ENCODE results near the gene PDGFA. TPM values are rescaled to one million over a fixed set of nuclear protein-coding genes. Genes with fewer than 3 reads are reported as not detected.

The PDGFA gene
- total RNA-seq, 1 experiment from 2014 or later: 23.6 TPM

- no peak for DNase-seq
- Histone ChIP-seq H3K9me3 (ENCODE audit: insufficient read depth, low read depth) (no peaks in the 10 kb centered on the region), H3K79me2 (ENCODE audit: low read depth) (no peaks in the 10 kb centered on the region), H3K4me2 (no peak overlapping the region), H3K4me1 (replicated peaks; ENCODE audit: insufficient read depth) (peaks cover 9% of the 10 kb centered on the region), H3F3A (ENCODE audit: insufficient read depth, low read depth) (peaks cover 7% of the 10 kb centered on the region; the same call in 1 of the 2 replicates), H3K4me3 (no peak overlapping the region), H3K9me2 (ENCODE audit: insufficient read depth) (no peaks in the 10 kb centered on the region), H3K27ac (no peak overlapping the region), H4K20me1 (ENCODE audit: insufficient read depth) (no peaks in the 10 kb centered on the region), H3K36me3 (ENCODE audit: low read depth) (no peaks in the 10 kb centered on the region), H2AFZ (no peak overlapping the region), H3K27me3 (ENCODE audit: insufficient read depth, low read depth) (no peaks in the 10 kb centered on the region)
- intact Hi-C loops (cut with micrococcal nuclease; ENCODE audit: unreplicated experiment): no loop called here
- no TSS peak for BruUV-seq (replicated peaks)
- POLR2A ChIA-PET (ENCODE audit: unreplicated experiment): no interaction called here
- CTCF ChIA-PET: no interaction called here
- no peak for TF ChIP-seq EZH2 (IDR thresholded peaks at IDR 0.05; ENCODE audit: low read depth)
- TF ChIP-seq CTCF (conservative IDR thresholded peaks at IDR 0.05): no peak
These were observed 45.6 kb downstream of the PDGFA start for GRCh38 chr7:473870-474604.

DNA sequence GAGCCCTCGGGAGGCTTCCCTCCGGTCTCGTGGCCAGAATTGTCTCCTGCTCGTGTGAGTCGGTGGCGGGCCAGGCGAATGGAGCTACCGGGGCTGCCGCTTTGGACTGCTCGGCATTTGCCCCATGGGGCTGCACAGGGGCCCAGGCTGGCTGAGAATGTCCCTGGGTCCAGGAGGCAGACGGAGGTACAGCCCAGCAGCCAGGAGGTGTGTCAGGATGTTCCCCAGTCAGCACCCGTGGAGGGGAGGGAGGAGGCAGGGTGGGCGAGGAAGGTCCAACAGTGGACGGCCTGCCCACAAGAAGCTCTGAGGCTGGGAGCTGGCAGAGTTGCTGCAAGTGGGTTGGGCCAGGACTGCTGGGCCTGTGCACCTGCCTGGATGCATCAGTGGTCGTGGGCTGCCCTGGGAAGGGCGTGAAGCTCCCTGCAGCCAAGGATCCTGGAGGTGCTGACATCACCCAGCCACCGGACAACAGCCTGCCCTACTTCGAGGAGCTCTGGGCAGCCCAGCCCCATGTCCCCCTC, 46.4 kb downstream of the PDGFA start:
- BruUV-seq (replicated peaks): no TSS peak
- Histone ChIP-seq H3K4me3 (no peak overlapping the region), H3K9me3 (ENCODE audit: insufficient read depth, low read depth) (no peaks in the 10 kb centered on the region), H3K27me3 (ENCODE audit: insufficient read depth, low read depth) (no peaks in the 10 kb centered on the region), H3K4me1 (replicated peaks; ENCODE audit: insufficient read depth) (peaks cover 9% of the 10 kb centered on the region), H3K4me2 (no peak overlapping the region), H3K9me2 (ENCODE audit: insufficient read depth) (no peaks in the 10 kb centered on the region), H2AFZ (no peak overlapping the region), H3K79me2 (ENCODE audit: low read depth) (no peaks in the 10 kb centered on the region), H3K27ac (no peak overlapping the region), H3K36me3 (ENCODE audit: low read depth) (no peaks in the 10 kb centered on the region), H4K20me1 (ENCODE audit: insufficient read depth) (no peaks in the 10 kb centered on the region), H3F3A (ENCODE audit: insufficient read depth, low read depth) (peaks cover 11% of the 10 kb centered on the region; the same call in 1 of the 2 replicates)
- no peak for TF ChIP-seq CTCF (conservative IDR thresholded peaks at IDR 0.05)
- no peak for TF ChIP-seq EZH2 (IDR thresholded peaks at IDR 0.05; ENCODE audit: low read depth)
- CTCF ChIA-PET: no interaction called here
- DNase-seq: no peak
- intact Hi-C loops (cut with micrococcal nuclease; ENCODE audit: unreplicated experiment): no loop called here
- POLR2A ChIA-PET (ENCODE audit: unreplicated experiment): no interaction called here

GRCh38 chr7:472640-472957, 47.0 kb downstream of the PDGFA start:
- no peaks in the 10 kb centered on the region for H3K9me3 ChIP-seq (ENCODE audit: insufficient read depth, low read depth)
- H3K9me2 ChIP-seq (ENCODE audit: insufficient read depth): no peaks in the 10 kb centered on the region
- no peaks in the 10 kb centered on the region for H3K79me2 ChIP-seq (ENCODE audit: low read depth)
- BruUV-seq (replicated peaks): no TSS peak
- no peak overlapping the region for H3K4me3 ChIP-seq
- peaks cover 3% of the 10 kb centered on the region; the same call in 1 of the 2 replicates for H3K4me1 ChIP-seq (replicated peaks; ENCODE audit: insufficient read depth)
- CTCF ChIA-PET: no interaction called here
- no peak overlapping the region for H2AFZ ChIP-seq
- no peaks in the 10 kb centered on the region for H3K27me3 ChIP-seq (ENCODE audit: insufficient read depth, low read depth)
- no peaks in the 10 kb centered on the region for H3K36me3 ChIP-seq (ENCODE audit: low read depth)
- no peak overlapping the region for H3K27ac ChIP-seq
- no peaks in the 10 kb centered on the region for H4K20me1 ChIP-seq (ENCODE audit: insufficient read depth)
- no peak overlapping the region for H3K4me2 ChIP-seq
- POLR2A ChIA-PET (ENCODE audit: unreplicated experiment): no interaction called here
- intact Hi-C loops (cut with micrococcal nuclease; ENCODE audit: unreplicated experiment): no loop called here
- peaks cover 11% of the 10 kb centered on the region; the same call in 1 of the 2 replicates for H3F3A ChIP-seq (ENCODE audit: insufficient read depth, low read depth)
- DNase-seq: no peak
- TF ChIP-seq CTCF (conservative IDR thresholded peaks at IDR 0.05) (no peak), EZH2 (IDR thresholded peaks at IDR 0.05; ENCODE audit: low read depth) (no peak)
